ENCODE results near the gene PACRG. TPM values are rescaled to one million over a fixed set of nuclear protein-coding genes. Genes with fewer than 3 reads are reported as not detected.

Gene PACRG
- total RNA-seq, 1 donor from 2014 or later = 1.1 TPM

DNA sequence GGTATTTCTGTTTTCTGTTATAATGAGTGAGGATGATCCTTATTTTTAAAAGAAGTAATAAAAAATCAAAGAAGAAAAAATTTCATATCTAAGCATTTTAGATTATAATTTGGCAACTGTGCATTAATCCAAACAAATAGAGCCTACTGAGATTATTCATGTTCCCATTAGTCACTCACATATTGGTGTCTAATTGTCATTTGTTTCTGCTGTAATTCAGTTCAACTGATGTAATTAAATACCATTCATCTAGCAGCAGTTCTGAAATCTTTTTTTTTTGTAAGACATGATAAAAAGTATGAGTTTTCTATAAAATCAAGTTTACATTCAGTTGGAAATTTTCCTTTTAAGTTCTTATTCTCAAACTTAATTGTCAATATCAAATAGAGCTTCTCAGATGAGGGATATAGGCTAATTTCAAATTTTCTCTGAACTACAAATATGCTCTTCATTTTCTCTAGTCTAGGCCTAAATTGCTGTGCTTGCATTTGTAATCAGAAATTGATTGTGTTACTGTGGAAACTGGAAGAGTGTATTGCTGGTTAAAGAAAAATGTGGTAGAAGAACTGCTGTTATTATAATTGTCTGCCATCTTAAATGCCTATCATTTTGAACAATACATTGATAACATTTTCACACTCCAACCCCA, 23.6 kb downstream of the PACRG start:
- H3K9me3 Mint-ChIP-seq (ENCODE audit: low read depth) = no peaks in the 10 kb centered on the region
- H3K4me1 Mint-ChIP-seq (ENCODE audit: low read depth) = no peaks in the 10 kb centered on the region
- no peak overlapping the region for H3K4me3 Mint-ChIP-seq (ENCODE audit: unreplicated experiment)
- no peaks in the 10 kb centered on the region for H3K36me3 Mint-ChIP-seq (ENCODE audit: low read depth)
- no peak for TF ChIP-seq CTCF (IDR thresholded peaks at IDR 0.05)
- no peak overlapping the region for H3K27ac Mint-ChIP-seq (ENCODE audit: unreplicated experiment)
- no peaks in the 10 kb centered on the region for H3K27me3 Mint-ChIP-seq (ENCODE audit: low read depth)
- DNase-seq (ENCODE audit: low spot score) = no peak

- H3K9me3 Mint-ChIP-seq (ENCODE audit: low read depth) = no peaks in the 10 kb centered on the region
- no peaks in the 10 kb centered on the region for H3K4me1 Mint-ChIP-seq (ENCODE audit: low read depth)
- H3K36me3 Mint-ChIP-seq (ENCODE audit: low read depth) = no peaks in the 10 kb centered on the region
- H3K27ac Mint-ChIP-seq (ENCODE audit: unreplicated experiment) = no peak overlapping the region
- DNase-seq (ENCODE audit: low spot score) = no peak
- no peak overlapping the region for H3K4me3 Mint-ChIP-seq (ENCODE audit: unreplicated experiment)
- no peaks in the 10 kb centered on the region for H3K27me3 Mint-ChIP-seq (ENCODE audit: low read depth)
- TF ChIP-seq CTCF (IDR thresholded peaks at IDR 0.05) = no peak
Observed at GRCh38 chr6:162753775-162754174, 26.0 kb downstream of the PACRG start.

DNA sequence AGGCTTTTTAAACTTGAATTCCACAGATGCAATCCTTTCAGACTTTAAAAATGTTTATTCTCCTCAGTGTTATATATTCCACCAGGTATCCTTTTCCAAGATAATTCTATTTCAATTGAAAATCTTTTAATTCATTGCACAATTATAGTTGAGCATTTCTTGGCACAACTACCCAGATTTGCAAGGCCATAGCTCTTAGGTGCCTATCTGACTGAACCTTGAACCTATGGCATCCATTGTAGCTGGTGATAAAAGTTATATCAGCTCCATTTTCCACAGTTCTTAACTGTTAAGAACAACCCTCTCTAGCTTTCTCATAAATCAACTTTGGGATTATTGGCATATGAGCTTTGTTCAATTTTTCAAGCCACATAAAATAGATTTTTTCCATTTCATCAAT, 42.4 kb downstream of the PACRG start:
- no peak for DNase-seq (ENCODE audit: low spot score)
- Mint-ChIP-seq H3K9me3 (ENCODE audit: low read depth) (peaks cover 5% of the 10 kb centered on the region), H3K36me3 (ENCODE audit: low read depth) (no peaks in the 10 kb centered on the region), H3K4me3 (ENCODE audit: unreplicated experiment) (no peak overlapping the region), H3K27me3 (ENCODE audit: low read depth) (no peaks in the 10 kb centered on the region), H3K4me1 (ENCODE audit: low read depth) (no peaks in the 10 kb centered on the region), H3K27ac (ENCODE audit: unreplicated experiment) (no peak overlapping the region)
- no peak for TF ChIP-seq CTCF (IDR thresholded peaks at IDR 0.05)

DNA sequence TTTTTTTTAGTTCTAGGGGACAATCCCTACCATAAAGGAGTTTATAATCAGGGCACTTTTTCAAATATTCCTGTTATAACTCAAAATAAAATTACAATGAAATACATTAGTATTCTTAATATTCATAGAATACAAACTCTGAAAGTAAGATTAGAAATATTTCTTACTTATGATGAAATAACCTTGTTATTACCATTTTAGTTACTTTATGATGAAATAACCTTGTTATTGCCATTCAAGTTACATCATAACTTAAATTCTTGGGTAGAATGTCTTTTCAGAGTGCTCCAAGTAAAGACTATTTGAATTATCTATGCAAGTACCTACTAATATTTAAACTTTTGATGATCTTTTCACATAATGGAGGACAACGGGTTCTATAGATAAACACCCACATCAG, 43.2 kb downstream of the PACRG start:
- Mint-ChIP-seq H3K4me1 (ENCODE audit: low read depth) (no peaks in the 10 kb centered on the region), H3K9me3 (ENCODE audit: low read depth) (peaks cover 5% of the 10 kb centered on the region), H3K4me3 (ENCODE audit: unreplicated experiment) (no peak overlapping the region), H3K27ac (ENCODE audit: unreplicated experiment) (no peak overlapping the region), H3K27me3 (ENCODE audit: low read depth) (no peaks in the 10 kb centered on the region), H3K36me3 (ENCODE audit: low read depth) (no peaks in the 10 kb centered on the region)
- no peak for TF ChIP-seq CTCF (IDR thresholded peaks at IDR 0.05)
- DNase-seq (ENCODE audit: low spot score) = no peak

GRCh38 chr6:162772466-162772865, 44.7 kb downstream of the PACRG start:
- Mint-ChIP-seq H3K9me3 (ENCODE audit: low read depth) (peaks cover 5% of the 10 kb centered on the region), H3K4me3 (ENCODE audit: unreplicated experiment) (no peak overlapping the region), H3K27me3 (ENCODE audit: low read depth) (no peaks in the 10 kb centered on the region), H3K27ac (ENCODE audit: unreplicated experiment) (no peak overlapping the region), H3K4me1 (ENCODE audit: low read depth) (no peaks in the 10 kb centered on the region), H3K36me3 (ENCODE audit: low read depth) (no peaks in the 10 kb centered on the region)
- DNase-seq (ENCODE audit: low spot score) = no peak
- TF ChIP-seq CTCF (IDR thresholded peaks at IDR 0.05) = no peak
